Sigmoid colon (tissue), 7 donors: ENCODE results near the gene MYLK4. TPM values are rescaled to one million over a fixed set of nuclear protein-coding genes. Genes with fewer than 3 reads are reported as not detected.

Experiments
- DNase-seq: peaks from one replicate; pipeline ENCODE4 v3.0.0-alpha.2; 2019
- H3K27ac ChIP-seq, 4 donors: fragments of 200-600 bp; sonication (generic); one replicate each; pipeline ENCODE4 v1.5.1; 2016 to 2019; ENCODE audit warnings: mild to moderate bottlenecking in 1 of 4
- H3K27me3 ChIP-seq, 3 donors: fragments of 200-600 bp; sonication (generic); one replicate each; pipeline ENCODE4 v1.5.1; 2019; ENCODE audit warnings: mild to moderate bottlenecking in 1 of 3
- H3K36me3 ChIP-seq, 4 donors: fragments of 200-600 bp; sonication (generic); one replicate each; pipeline ENCODE4 v1.5.1; 2016 to 2019
- H3K4me1 ChIP-seq, 4 donors: fragments of 200-600 bp; sonication (generic); one replicate each; pipeline ENCODE4 v1.5.1; 2017 to 2019
- H3K4me3 ChIP-seq, 4 donors: fragments of 200-600 bp; sonication (generic); one replicate each; pipeline ENCODE4 v1.5.1; 2017 to 2019; ENCODE audit warnings: mild to moderate bottlenecking in 2 of 4, moderate library complexity in 1 of 4
- H3K9me3 ChIP-seq, 4 donors: fragments of 200-600 bp in 3 of 4; sonication (generic) in 3 of 4; one replicate each; pipeline versions ENCODE4 v1.5.1 to v1.6.1; 2013 to 2019
- EP300 ChIP-seq, 4 donors: sonication (generic); formaldehyde crosslinking; IDR thresholded peaks; one replicate each; pipeline ENCODE4 v1.6.1; 2017; ENCODE audit warnings: antibody characterized with exemption in 4 of 4
- POLR2A ChIP-seq, 2 donors: fragments of 450-650 bp; IDR thresholded peaks; one replicate each; pipeline ENCODE4 v1.6.1; 2016; ENCODE audit warnings: antibody characterized with exemption in 2 of 2, mild to moderate bottlenecking in 2 of 2, moderate library complexity in 2 of 2
- POLR2AphosphoS5 ChIP-seq, 4 donors: sonication (generic); formaldehyde crosslinking; IDR thresholded peaks; one replicate each; pipeline ENCODE4 v1.6.1; 2017; ENCODE audit warnings: antibody characterized with exemption in 4 of 4
- WGBS, 2 donors: extraction: QIAGEN DNeasy Blood & Tissue Kit; methylation state at CpG; one replicate each; pipeline ENCODE4 v1.1.7; 2013; 5-methylcytosine and 5-hydroxymethylcytosine counted together
- intact Hi-C: fragments of 100-400 bp; cut with DNase I; formaldehyde crosslinking; loops from one replicate; pipeline ENCODE4 v1.15.1; 2023
- polyA plus RNA-seq, 3 donors: library from polyadenylated mRNA; stranded (reverse); fragments of 200-250 nt; gene quantifications; one replicate each; pipeline ENCODE4 v1.2.3, GENCODE V29; 2013
- total RNA-seq, 4 donors: library from RNA; depleted of rRNA; stranded (reverse); fragments of >200 nt; gene quantifications; one replicate each; pipeline ENCODE4 v1.1.0, GENCODE V29; 2016
- TF ChIP-seq, protein P1 (sequence below), 4 experiments: fragments of 450-650 bp in 3 of 4; fragments of 200-600 bp in 1 of 4; IDR thresholded peaks; one replicate each; pipeline ENCODE4 v1.5.1; 2016 to 2019; ENCODE audit warnings: antibody characterized with exemption in 4 of 4, mild to moderate bottlenecking in 3 of 4, moderate library complexity in 2 of 4
- donor health status: healthy with polysubstance abuse.
- donor health status: Bipolar disorder and iron deficiency.
- donor health status: healthy.

The MYLK4 gene
- total and polyA plus RNA-seq, 7 donors = under 0.01 to 1.1 (median 0.32) TPM; not detected in 1

DNA sequence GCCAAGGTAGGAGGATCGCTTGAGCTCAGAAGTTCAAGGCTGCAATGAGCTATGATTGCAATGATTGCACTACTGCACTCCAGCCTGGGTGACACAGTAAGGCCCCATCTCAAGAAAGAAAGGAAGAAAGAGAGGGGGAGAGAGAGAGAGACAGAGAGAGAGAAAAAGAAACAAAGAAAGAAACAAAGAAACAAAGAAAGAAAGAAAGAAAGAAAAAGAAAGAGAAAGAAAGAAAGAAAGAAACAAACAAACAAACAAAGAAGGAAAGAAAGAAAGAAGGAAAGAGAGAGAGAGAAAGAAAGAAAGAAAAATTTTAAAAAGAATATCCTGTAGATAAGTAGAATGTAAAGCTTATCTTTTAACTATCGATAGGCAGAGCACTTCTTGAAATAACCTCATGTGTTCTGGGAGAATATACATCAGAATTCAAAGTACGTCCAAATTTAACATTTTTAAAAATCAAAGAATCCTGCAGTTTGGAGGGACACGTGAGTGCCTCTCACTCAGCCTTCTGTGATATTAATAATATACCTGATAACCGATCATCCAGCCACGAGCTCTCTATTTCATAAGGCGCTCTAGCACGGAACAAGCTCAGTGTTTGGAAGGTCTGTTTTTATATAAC is 25.2 kb downstream of the MYLK4 start:
- 85 to 87% methylated on average over 8 of the region's 8 CpGs for WGBS, 2 donors
- intact Hi-C loops = no loop called here
- Histone ChIP-seq H3K27ac (peak overlapping the region in 2 of 4 donors; percentile 42 to 56), H3K4me3 (no peak overlapping the region), H3K36me3 (no peaks in the 10 kb centered on the region), H3K4me1 (peaks cover 0 to 19% (median 11%) of the 10 kb centered on the region in 4 donors), H3K27me3 (no peaks in the 10 kb centered on the region), H3K9me3 (peaks cover 0 to 2% (median 0%) of the 10 kb centered on the region in 4 donors)
- TF ChIP-seq POLR2A (IDR thresholded peaks at IDR 0.05) = no peak
- TF ChIP-seq POLR2AphosphoS5 (IDR thresholded peaks at IDR 0.05) = no peak
- no peak for TF ChIP-seq EP300 (IDR thresholded peaks at IDR 0.05)
- TF ChIP-seq, protein P1, sequence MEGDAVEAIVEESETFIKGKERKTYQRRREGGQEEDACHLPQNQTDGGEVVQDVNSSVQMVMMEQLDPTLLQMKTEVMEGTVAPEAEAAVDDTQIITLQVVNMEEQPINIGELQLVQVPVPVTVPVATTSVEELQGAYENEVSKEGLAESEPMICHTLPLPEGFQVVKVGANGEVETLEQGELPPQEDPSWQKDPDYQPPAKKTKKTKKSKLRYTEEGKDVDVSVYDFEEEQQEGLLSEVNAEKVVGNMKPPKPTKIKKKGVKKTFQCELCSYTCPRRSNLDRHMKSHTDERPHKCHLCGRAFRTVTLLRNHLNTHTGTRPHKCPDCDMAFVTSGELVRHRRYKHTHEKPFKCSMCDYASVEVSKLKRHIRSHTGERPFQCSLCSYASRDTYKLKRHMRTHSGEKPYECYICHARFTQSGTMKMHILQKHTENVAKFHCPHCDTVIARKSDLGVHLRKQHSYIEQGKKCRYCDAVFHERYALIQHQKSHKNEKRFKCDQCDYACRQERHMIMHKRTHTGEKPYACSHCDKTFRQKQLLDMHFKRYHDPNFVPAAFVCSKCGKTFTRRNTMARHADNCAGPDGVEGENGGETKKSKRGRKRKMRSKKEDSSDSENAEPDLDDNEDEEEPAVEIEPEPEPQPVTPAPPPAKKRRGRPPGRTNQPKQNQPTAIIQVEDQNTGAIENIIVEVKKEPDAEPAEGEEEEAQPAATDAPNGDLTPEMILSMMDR (IDR thresholded peaks at IDR 0.05) = no peak
- no peak for DNase-seq

DNA sequence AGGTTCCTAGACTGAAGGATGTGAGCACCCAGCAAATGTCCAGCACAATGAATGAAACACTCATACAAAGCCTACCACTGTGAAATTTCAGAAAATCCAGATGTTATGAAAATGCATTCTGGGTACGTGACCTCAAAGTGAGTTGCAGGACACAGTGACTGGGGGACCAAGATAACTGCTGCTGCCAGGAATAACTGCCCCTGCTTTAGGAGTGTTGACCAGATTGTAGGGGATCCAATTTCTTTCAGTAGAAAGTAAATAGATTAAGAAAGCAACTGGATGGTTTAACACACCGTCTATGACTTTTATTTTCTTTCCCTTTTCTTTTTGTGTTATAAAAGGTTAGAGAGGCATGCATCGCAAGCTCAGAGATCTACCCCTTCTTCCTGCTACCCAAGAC is 29.5 kb downstream of the MYLK4 start:
- Histone ChIP-seq H3K36me3 (no peaks in the 10 kb centered on the region), H3K27me3 (no peaks in the 10 kb centered on the region), H3K9me3 (peaks cover 0 to 2% (median 0%) of the 10 kb centered on the region in 4 donors), H3K27ac (no peak overlapping the region), H3K4me1 (peaks cover 0 to 6% (median 3%) of the 10 kb centered on the region in 4 donors), H3K4me3 (no peak overlapping the region)
- intact Hi-C loops = no loop called here
- 91 to 95% methylated on average over 3 of the region's 3 CpGs for WGBS, 2 donors
- TF ChIP-seq, protein P1 (IDR thresholded peaks at IDR 0.05) = no peak
- no peak for TF ChIP-seq POLR2AphosphoS5 (IDR thresholded peaks at IDR 0.05)
- no peak for TF ChIP-seq POLR2A (IDR thresholded peaks at IDR 0.05)
- no peak for TF ChIP-seq EP300 (IDR thresholded peaks at IDR 0.05)
- no peak for DNase-seq

DNA sequence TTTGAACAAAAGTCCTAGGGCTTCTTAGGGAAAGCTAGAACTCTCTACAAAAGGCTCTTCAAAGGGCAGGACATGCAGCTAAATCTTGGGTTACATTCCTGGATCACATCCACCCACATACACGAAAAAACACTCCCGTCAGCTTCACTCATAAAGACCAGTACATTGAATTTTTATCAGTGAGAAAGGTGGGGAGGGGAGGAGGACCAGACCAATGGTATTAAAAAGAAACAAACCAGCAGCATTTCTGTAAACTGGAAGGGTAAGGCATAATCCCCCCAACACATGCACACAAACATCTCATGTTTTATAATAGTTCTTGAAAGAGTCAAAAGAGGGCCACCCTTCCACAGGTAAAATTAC is 31.6 kb downstream of the MYLK4 start:
- H3K36me3 ChIP-seq = no peaks in the 10 kb centered on the region
- H3K27ac ChIP-seq = no peak overlapping the region
- H3K4me3 ChIP-seq = no peak overlapping the region
- TF ChIP-seq, protein P1 (IDR thresholded peaks at IDR 0.05) = no peak
- no peak for TF ChIP-seq POLR2A (IDR thresholded peaks at IDR 0.05)
- TF ChIP-seq POLR2AphosphoS5 (IDR thresholded peaks at IDR 0.05) = no peak
- no peak for TF ChIP-seq EP300 (IDR thresholded peaks at IDR 0.05)
- intact Hi-C loops = no loop called here
- H3K27me3 ChIP-seq = no peaks in the 10 kb centered on the region
- WGBS, 2 donors = 64 to 84% methylated on average over 2 of the region's 2 CpGs
- H3K4me1 ChIP-seq = peaks cover 0 to 21% (median 17%) of the 10 kb centered on the region in 4 donors
- H3K9me3 ChIP-seq = peaks cover 0 to 2% (median 0%) of the 10 kb centered on the region in 4 donors
- no peak for DNase-seq

DNA sequence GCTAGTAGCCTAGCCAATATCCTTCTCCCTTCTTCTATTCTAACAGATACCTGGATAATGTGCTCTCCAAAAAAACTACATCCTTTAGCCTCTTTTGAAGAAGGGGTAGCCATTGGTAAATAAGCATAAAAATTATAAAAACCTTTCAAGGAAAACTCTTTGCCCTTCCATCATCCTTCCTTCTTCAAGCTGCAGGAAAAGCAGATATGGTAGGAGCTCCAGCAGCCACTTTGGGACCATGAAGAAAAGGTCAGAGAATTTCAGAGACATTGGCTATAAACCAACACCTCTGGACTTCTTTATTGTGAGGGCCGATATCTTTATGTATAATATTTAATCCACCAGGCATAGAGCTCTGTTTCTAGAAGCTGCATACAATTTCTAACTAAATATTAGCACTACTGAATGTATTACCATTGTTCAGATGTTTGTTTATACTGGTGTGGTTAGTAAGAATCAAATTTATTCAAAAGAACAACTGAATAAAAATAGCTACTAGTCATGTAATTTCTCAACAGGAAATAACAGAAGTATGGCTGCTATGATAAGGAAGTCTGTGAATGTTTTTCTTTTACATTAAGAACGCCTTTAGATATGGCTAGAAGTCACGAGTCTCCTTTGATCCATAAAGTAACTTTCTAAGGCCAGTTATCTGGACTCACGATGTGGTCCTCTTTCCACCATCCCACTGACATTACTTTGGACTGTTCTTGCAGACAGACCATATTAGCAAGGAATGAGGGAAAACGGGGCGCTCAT is 32.2 kb downstream of the MYLK4 start:
- H3K27me3 ChIP-seq = no peaks in the 10 kb centered on the region
- TF ChIP-seq POLR2A (IDR thresholded peaks at IDR 0.05) = no peak
- TF ChIP-seq EP300 (IDR thresholded peaks at IDR 0.05) = no peak
- TF ChIP-seq POLR2AphosphoS5 (IDR thresholded peaks at IDR 0.05) = no peak
- TF ChIP-seq, protein P1 (IDR thresholded peaks at IDR 0.05) = no peak
- no peak overlapping the region for H3K27ac ChIP-seq
- peaks cover 0 to 2% (median 0%) of the 10 kb centered on the region in 4 donors for H3K9me3 ChIP-seq
- intact Hi-C loops = no loop called here
- H3K4me3 ChIP-seq = no peak overlapping the region
- H3K36me3 ChIP-seq = no peaks in the 10 kb centered on the region
- WGBS, 2 donors = 58 to 62% methylated on average over 6 of the region's 6 CpGs
- H3K4me1 ChIP-seq = peaks cover 0 to 26% (median 22%) of the 10 kb centered on the region in 4 donors
- no peak for DNase-seq
